ENCODE results near the gene SLC25A33. TPM values are rescaled to one million over a fixed set of nuclear protein-coding genes. Genes with fewer than 3 reads are reported as not detected.

Gene SLC25A33
- total RNA-seq, 1 experiment from 2014 or later: 9.4 TPM

GRCh38 chr1:9630331-9631111 is 91.3 kb downstream of the SLC25A33 start:
- Histone ChIP-seq H2BK20ac (ENCODE audit: low read depth, low read length, poor library complexity, severe bottlenecking) (no peak overlapping the region), H3K27ac (ENCODE audit: insufficient read length, low read depth, low read length) (no peak overlapping the region), H3K4ac (ENCODE audit: low read depth, low read length) (no peak overlapping the region), H2AK5ac (ENCODE audit: insufficient read length, low read length) (no peak overlapping the region), H2BK120ac (ENCODE audit: low read depth, low read length, poor library complexity, severe bottlenecking) (no peak overlapping the region), H4K91ac (ENCODE audit: insufficient read length, low read depth, low read length) (no peak overlapping the region), H3K9ac (ENCODE audit: extremely low read depth, insufficient read length, low read length) (no peak overlapping the region), H4K20me1 (ENCODE audit: control insufficient read depth, insufficient read depth, insufficient read length) (no peaks in the 10 kb centered on the region), H3K4me2 (ENCODE audit: insufficient read depth, insufficient read length, low read length) (no peak overlapping the region), H3K23ac (ENCODE audit: insufficient read length, low read depth, low read length) (no peak overlapping the region), H3T11ph (ENCODE audit: low read length) (no peak overlapping the region), H3K79me1 (ENCODE audit: insufficient read depth, low read depth, low read length, poor library complexity, severe bottlenecking) (no peaks in the 10 kb centered on the region), H2BK12ac (ENCODE audit: insufficient read length, low read depth, low read length) (no peak overlapping the region), H2AFZ (ENCODE audit: low read length) (no peak overlapping the region), H2BK5ac (ENCODE audit: insufficient read length, low read length) (no peak overlapping the region), H3K27me3 (ENCODE audit: insufficient read depth, low read length) (no peaks in the 10 kb centered on the region), H3K18ac (ENCODE audit: insufficient read length, low read depth, low read length) (no peak overlapping the region), H2BK15ac (ENCODE audit: low read depth, low read length) (no peak overlapping the region), H3K9me3 (ENCODE audit: control insufficient read depth, low read depth, low read length) (no peaks in the 10 kb centered on the region), H3K23me2 (ENCODE audit: insufficient read length, low read depth, low read length, poor library complexity, severe bottlenecking) (no peaks in the 10 kb centered on the region), H3K56ac (ENCODE audit: insufficient read length, low read depth, low read length) (no peak overlapping the region), H4K5ac (ENCODE audit: insufficient read length, low read depth, low read length) (no peak overlapping the region), H3K4me1 (ENCODE audit: insufficient read depth, low read length) (no peaks in the 10 kb centered on the region), H3K79me2 (ENCODE audit: insufficient read depth, low read length) (no peaks in the 10 kb centered on the region), H4K8ac (replicated peaks; ENCODE audit: insufficient read length, low read depth, low read length) (no peak overlapping the region), H3K14ac (ENCODE audit: insufficient read depth, low read length) (no peak overlapping the region)
- peaks cover 8 to 9% of the 10 kb centered on the region in 2 experiments for H3K9me3 Mint-ChIP-seq
- H3K27me3 Mint-ChIP-seq (ENCODE audit: low read depth): peaks cover 33% of the 10 kb centered on the region
- H3K4me1 Mint-ChIP-seq: peaks cover 0 to 17% of the 10 kb centered on the region in 2 experiments; a peak in 3 of 4 replicates
- no peaks in the 10 kb centered on the region; a peak in 1 of 7 replicates for H3K36me3 Mint-ChIP-seq (ENCODE audit: insufficient read depth in 1 of 3, low read depth in 3 of 3)
- no peak for DNase-seq
- no peak overlapping the region for H3K4me3 Mint-ChIP-seq
- no peak for TF ChIP-seq CTCF (conservative IDR thresholded peaks at IDR 0.05)
- no peak overlapping the region; a peak in 1 of 7 replicates for H3K27ac Mint-ChIP-seq
- no CpG with 5 or more reads among the region's 8 CpGs for WGBS (ENCODE audit: extremely low coverage, insufficient read length, low lambda C conversion rate)

Measured in H9 (cell line).